ENCODE data around the gene HMX3.

Gene HMX3

GRCh38 chr10:123141791-123142700, 6.3 kb downstream of the HMX3 start:
- H3K4me1 ChIP-seq (ENCODE audit: insufficient read depth, low read length), result no peaks in the 10 kb centered on the region
- no peaks in the 10 kb centered on the region for H4K20me1 ChIP-seq (ENCODE audit: insufficient read depth, low read length)
- H2AFZ ChIP-seq (ENCODE audit: low read depth, low read length), result no peak overlapping the region
- H3K79me2 ChIP-seq (ENCODE audit: insufficient read depth, low read length), result no peaks in the 10 kb centered on the region
- peaks cover 10% of the 10 kb centered on the region for H3K27me3 ChIP-seq (ENCODE audit: insufficient read depth, low read length, poor library complexity)
- H3K9me3 ChIP-seq (ENCODE audit: insufficient read depth, low read length, severe bottlenecking), result no peaks in the 10 kb centered on the region
- no peak overlapping the region for H3K9ac ChIP-seq (ENCODE audit: low read depth, low read length)
- H3K4me2 ChIP-seq (ENCODE audit: insufficient read depth, low read length), result no peak overlapping the region
- H3K4me3 ChIP-seq (ENCODE audit: low read depth in 1 of 2, low read length in 2 of 2), result no peak overlapping the region
- no peaks in the 10 kb centered on the region for H3K36me3 ChIP-seq (ENCODE audit: insufficient read depth, low read length)
- no peak for DNase-seq
- ATAC-seq (ENCODE audit: insufficient read depth, low read depth), result no peak
- no peak overlapping the region for H3K27ac ChIP-seq (ENCODE audit: low read length)
- TF ChIP-seq EZH2 (IDR thresholded peaks at IDR 0.05; ENCODE audit: borderline replicate concordance, low read depth, low read length, severe bottlenecking), result no peak
- TF ChIP-seq CTCF (IDR thresholded peaks at IDR 0.05; ENCODE audit: borderline replicate concordance, extremely low read depth, low read length, poor library complexity, severe bottlenecking), result no peak

- H2AFZ ChIP-seq (ENCODE audit: low read depth, low read length), result no peak overlapping the region
- no peaks in the 10 kb centered on the region for H3K4me1 ChIP-seq (ENCODE audit: insufficient read depth, low read length)
Measured at GRCh38 chr10:123142701-123143161, 7.0 kb downstream of the HMX3 start.

GRCh38 chr10:123143162-123143824, 7.5 kb downstream of the HMX3 start:
- Histone ChIP-seq H3K36me3 (ENCODE audit: insufficient read depth, low read length) (no peaks in the 10 kb centered on the region), H3K4me2 (ENCODE audit: insufficient read depth, low read length) (no peak overlapping the region), H3K4me3 (ENCODE audit: low read depth in 1 of 2, low read length in 2 of 2) (no peak overlapping the region), H4K20me1 (ENCODE audit: insufficient read depth, low read length) (no peaks in the 10 kb centered on the region), H3K4me1 (ENCODE audit: insufficient read depth, low read length) (no peaks in the 10 kb centered on the region), H3K9me3 (ENCODE audit: insufficient read depth, low read length, severe bottlenecking) (no peaks in the 10 kb centered on the region), H3K27ac (ENCODE audit: low read length) (no peak overlapping the region), H2AFZ (ENCODE audit: low read depth, low read length) (no peak overlapping the region), H3K27me3 (ENCODE audit: insufficient read depth, low read length, poor library complexity) (peaks cover 10% of the 10 kb centered on the region), H3K9ac (ENCODE audit: low read depth, low read length) (no peak overlapping the region), H3K79me2 (ENCODE audit: insufficient read depth, low read length) (no peaks in the 10 kb centered on the region)
- TF ChIP-seq EZH2 (IDR thresholded peaks at IDR 0.05; ENCODE audit: borderline replicate concordance, low read depth, low read length, severe bottlenecking) (no peak), CTCF (IDR thresholded peaks at IDR 0.05; ENCODE audit: borderline replicate concordance, extremely low read depth, low read length, poor library complexity, severe bottlenecking) (no peak)
- DNase-seq (no peak), ATAC-seq (ENCODE audit: insufficient read depth, low read depth) (no peak)

More at GRCh38 chr10:123142701-123143161, 7.0 kb downstream of the HMX3 start:
- no peak overlapping the region for H3K4me3 ChIP-seq (ENCODE audit: low read depth in 1 of 2, low read length in 2 of 2)
- no peaks in the 10 kb centered on the region for H4K20me1 ChIP-seq (ENCODE audit: insufficient read depth, low read length)
- ATAC-seq (ENCODE audit: insufficient read depth, low read depth) (no peak), DNase-seq (no peak)
- no peaks in the 10 kb centered on the region for H3K9me3 ChIP-seq (ENCODE audit: insufficient read depth, low read length, severe bottlenecking)
- peaks cover 10% of the 10 kb centered on the region for H3K27me3 ChIP-seq (ENCODE audit: insufficient read depth, low read length, poor library complexity)
- H3K9ac ChIP-seq (ENCODE audit: low read depth, low read length), result no peak overlapping the region
- H3K36me3 ChIP-seq (ENCODE audit: insufficient read depth, low read length), result no peaks in the 10 kb centered on the region
- TF ChIP-seq EZH2 (IDR thresholded peaks at IDR 0.05; ENCODE audit: borderline replicate concordance, low read depth, low read length, severe bottlenecking) (no peak), CTCF (IDR thresholded peaks at IDR 0.05; ENCODE audit: borderline replicate concordance, extremely low read depth, low read length, poor library complexity, severe bottlenecking) (no peak)
- H3K79me2 ChIP-seq (ENCODE audit: insufficient read depth, low read length), result no peaks in the 10 kb centered on the region
- no peak overlapping the region for H3K27ac ChIP-seq (ENCODE audit: low read length)
- H3K4me2 ChIP-seq (ENCODE audit: insufficient read depth, low read length), result no peak overlapping the region

Data from DND-41 (cell line).